Heart left ventricle (tissue), 16 donors: ENCODE results near the gene TGFBR2. TPM values are rescaled to one million over a fixed set of nuclear protein-coding genes. Genes with fewer than 3 reads are reported as not detected.
A peak's percentile ranks its signal among the peaks of the same experiment; 100 is the strongest.

Experiments used
- ATAC-seq, 4 donors: fragments of 200-7000 bp; cut with Tn5 transposase; one replicate each; pipeline ENCODE4 v1.9.1; 2020 to 2022; ENCODE audit warnings: moderate library complexity in 4 of 4, mild to moderate bottlenecking in 3 of 4, moderate number of reproducible peaks in 1 of 4
- DNase-seq, 5 donors: peaks; one replicate each; pipeline ENCODE4 v3.0.0-alpha.2; 2020
- H3K27ac ChIP-seq, 12 donors: fragments of 200-600 bp; sonication (generic) in 4 of 12; one replicate each; pipeline versions ENCODE4 v1.5.0 to v1.8.0; 2016 to 2022; ENCODE audit warnings: mild to moderate bottlenecking in 2 of 12
- H3K27me3 ChIP-seq, 9 donors: fragments of 200-600 bp; sonication (generic) in 2 of 9; one replicate each; pipeline versions ENCODE4 v1.5.1 to v1.8.0; 2016 to 2022; ENCODE audit warnings: mild to moderate bottlenecking in 3 of 9
- H3K36me3 ChIP-seq, 9 donors: fragments of 200-600 bp; sonication (generic) in 2 of 9; one replicate each; pipeline versions ENCODE4 v1.5.0 to v1.8.0; 2018 to 2022; ENCODE audit warnings: mild to moderate bottlenecking in 2 of 9
- H3K4me1 ChIP-seq, 12 donors: fragments of 200-600 bp; sonication (generic) in 4 of 12; one replicate each; pipeline versions ENCODE4 v1.5.0 to v1.8.0; 2016 to 2022; ENCODE audit warnings: mild to moderate bottlenecking in 3 of 12
- H3K4me3 ChIP-seq, 12 donors: fragments of 200-600 bp; sonication (generic) in 4 of 12; one replicate each; pipeline versions ENCODE4 v1.5.0 to v1.8.0; 2017 to 2022; ENCODE audit warnings: mild to moderate bottlenecking in 9 of 12, moderate library complexity in 4 of 12
- H3K9me3 ChIP-seq, 12 donors: fragments of 200-600 bp; sonication (generic) in 4 of 12; one replicate each; pipeline versions ENCODE4 v1.5.0 to v1.8.0; 2016 to 2022; ENCODE audit warnings: mild to moderate bottlenecking in 1 of 12
- POLR2A ChIP-seq, 2 donors: fragments of 450-650 bp; IDR thresholded peaks; one replicate each; pipeline ENCODE4 v1.6.1; 2017; ENCODE audit warnings: antibody characterized with exemption in 2 of 2, mild to moderate bottlenecking in 2 of 2, moderate library complexity in 2 of 2
- WGBS, 4 donors: extraction: QIAGEN DNeasy Blood & Tissue Kit in 2 of 4; methylation state at CpG; one replicate each; pipeline versions ENCODE4 v1.1.5 to v1.1.7; 2013 to 2018; 5-methylcytosine and 5-hydroxymethylcytosine counted together
- intact Hi-C, 10 donors: fragments of 100-400 bp; cut with DNase I; formaldehyde crosslinking; loops; one replicate each; pipeline versions ENCODE4 v1.11.1 to v1.14.2; 2022
- polyA plus RNA-seq, 2 donors: library from polyadenylated mRNA; stranded (reverse); fragments of 200-250 nt; gene quantifications; one replicate each; pipeline ENCODE4 v1.2.3, GENCODE V29; 2013
- total RNA-seq, 9 donors: library from RNA; depleted of rRNA in 2 of 9; stranded (reverse); fragments of >200 nt in 2 of 9; fragmentation: NEBNext Ultra II Directional in 3 of 9; extraction: Animal tissue kit (Norgen Biotek cat#: 25700) in 3 of 9; gene quantifications; one replicate each; pipeline versions ENCODE4 v1.1.0 to v1.2.4, GENCODE V29; 2016 to 2023
- TF ChIP-seq, protein P1 (sequence below), 12 donors: fragments of 200-600 bp; sonication (generic) in 4 of 12; IDR thresholded peaks; one replicate each; pipeline versions ENCODE4 v1.5.0 to v1.8.0; 2018 to 2022; ENCODE audit warnings: antibody characterized with exemption in 12 of 12, mild to moderate bottlenecking in 5 of 12
- donor health status: ischemic (EF 13 %, LVEDD 7.1; RV severe dilation, severe dysfunction).
- donor health status: healthy with polysubstance abuse.
- donor health status: DM: no; HTN: yes; CAD: no.
- donor health status: DM: no; HTN: no; CAD: no.
- donor health status: ischemic (EF 25% LVEDD 6.9; RV normal size, moderate dysfunction).
- donor health status: ischemic (EF 25% LVEDD 5.7; RV mildly dilated, moderate dysfunction).
- donor health status: healthy.
- donor health status: DM: yes; HTN: yes; CAD: no.
- donor health status: ischemic (EF 35%, LVEDD 5.7; RV mildly dilated, moderate dysfunction).
- donor health status: nonischemic (EF 11% LVEDD 7.7; RV severe dilation, severe dysfunction).
- donor health status: DM: yes; HTN: yes; CAD: no.
- donor health status: PGD.
- donor health status: ischemic (EF 29% LVEDD 5.4; RV normal size, mild dysfunction).
- donor health status: nonischemic (EF 23%, LVEDD 6.1; RV moderate dilation, normal function).

The TGFBR2 gene
- total and polyA plus RNA-seq, 11 donors: 13.8 to 217 (median 143) TPM

DNA sequence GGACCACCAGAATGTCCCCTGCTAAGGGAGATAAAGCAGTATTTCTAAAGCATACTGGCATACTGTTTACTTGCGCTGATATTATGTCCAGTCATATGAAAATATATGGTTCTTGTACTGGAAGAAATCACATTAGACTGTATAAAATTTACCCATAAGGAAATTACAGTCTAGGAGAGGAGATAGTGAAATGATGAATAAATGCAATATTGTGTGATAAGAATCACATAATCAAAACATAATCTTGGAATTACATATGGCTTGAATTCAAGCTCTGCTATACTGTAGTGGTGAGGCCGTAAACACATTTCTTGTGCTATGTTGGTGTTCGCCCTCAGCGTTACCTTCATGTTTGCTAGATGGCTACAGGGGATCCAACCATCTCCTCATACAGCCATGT lies 20.7 kb upstream of the TGFBR2 start:
- intact Hi-C loops: no loop called here
- WGBS, 4 donors: 95 to 99% (median 98%) methylated on average over 4 of the region's 4 CpGs
- H3K9me3 ChIP-seq: peaks cover 0 to 5% (median 0%) of the 10 kb centered on the region in 12 donors
- ATAC-seq: no peak
- H3K4me1 ChIP-seq: peaks cover 0 to 17% (median 9%) of the 10 kb centered on the region in 12 donors
- TF ChIP-seq POLR2A (IDR thresholded peaks at IDR 0.05): no peak
- TF ChIP-seq, protein P1, sequence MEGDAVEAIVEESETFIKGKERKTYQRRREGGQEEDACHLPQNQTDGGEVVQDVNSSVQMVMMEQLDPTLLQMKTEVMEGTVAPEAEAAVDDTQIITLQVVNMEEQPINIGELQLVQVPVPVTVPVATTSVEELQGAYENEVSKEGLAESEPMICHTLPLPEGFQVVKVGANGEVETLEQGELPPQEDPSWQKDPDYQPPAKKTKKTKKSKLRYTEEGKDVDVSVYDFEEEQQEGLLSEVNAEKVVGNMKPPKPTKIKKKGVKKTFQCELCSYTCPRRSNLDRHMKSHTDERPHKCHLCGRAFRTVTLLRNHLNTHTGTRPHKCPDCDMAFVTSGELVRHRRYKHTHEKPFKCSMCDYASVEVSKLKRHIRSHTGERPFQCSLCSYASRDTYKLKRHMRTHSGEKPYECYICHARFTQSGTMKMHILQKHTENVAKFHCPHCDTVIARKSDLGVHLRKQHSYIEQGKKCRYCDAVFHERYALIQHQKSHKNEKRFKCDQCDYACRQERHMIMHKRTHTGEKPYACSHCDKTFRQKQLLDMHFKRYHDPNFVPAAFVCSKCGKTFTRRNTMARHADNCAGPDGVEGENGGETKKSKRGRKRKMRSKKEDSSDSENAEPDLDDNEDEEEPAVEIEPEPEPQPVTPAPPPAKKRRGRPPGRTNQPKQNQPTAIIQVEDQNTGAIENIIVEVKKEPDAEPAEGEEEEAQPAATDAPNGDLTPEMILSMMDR (IDR thresholded peaks at IDR 0.05): no peak
- no peak for DNase-seq
- H3K27ac ChIP-seq: no peak overlapping the region
- no peak overlapping the region for H3K4me3 ChIP-seq
- H3K27me3 ChIP-seq: no peaks in the 10 kb centered on the region
- H3K36me3 ChIP-seq: no peaks in the 10 kb centered on the region

DNA sequence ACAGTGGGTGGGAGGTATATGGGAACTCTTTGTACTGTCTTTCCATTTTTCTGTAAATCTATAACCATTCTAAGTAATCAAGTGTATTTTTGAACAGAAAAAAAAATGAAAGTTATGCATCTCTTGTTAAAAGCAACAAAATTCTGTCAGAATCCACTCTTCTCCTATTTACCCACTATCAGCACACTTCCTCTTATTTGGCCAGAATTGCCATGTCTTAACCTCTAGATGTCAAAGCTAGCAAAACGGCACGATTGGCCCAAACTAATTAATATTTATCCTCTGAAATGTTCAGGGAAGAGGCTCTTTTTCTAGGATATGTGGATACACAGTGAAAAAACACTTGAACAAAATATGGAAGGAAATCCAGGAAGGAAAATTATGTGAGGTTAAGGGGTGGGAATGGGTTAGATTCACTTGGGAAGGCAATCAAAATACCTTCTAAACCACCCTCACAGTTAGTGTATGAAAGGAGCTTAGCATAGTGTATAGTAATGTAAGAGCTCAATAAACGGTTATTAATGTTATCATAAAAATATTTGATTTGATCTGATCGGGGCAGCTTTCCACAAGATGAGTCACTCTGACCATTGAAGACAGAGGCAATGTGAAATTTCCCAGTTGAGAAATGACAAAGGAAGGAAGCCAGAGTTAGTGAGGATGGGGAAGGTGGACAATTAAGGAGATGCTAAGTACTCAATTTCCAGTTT lies 20.1 kb upstream of the TGFBR2 start:
- peak overlapping the region in 6 of 12 donors; percentile 5 to 39 (median 20) for H3K27ac ChIP-seq
- ATAC-seq (peak in 1 of 4 donors; percentile 33), DNase-seq (no peak)
- H3K9me3 ChIP-seq: peaks cover 0 to 5% (median 0%) of the 10 kb centered on the region in 12 donors
- intact Hi-C loops: no loop called here
- no peaks in the 10 kb centered on the region for H3K27me3 ChIP-seq
- H3K36me3 ChIP-seq: no peaks in the 10 kb centered on the region
- H3K4me3 ChIP-seq: no peak overlapping the region
- H3K4me1 ChIP-seq: peaks cover 0 to 17% (median 9%) of the 10 kb centered on the region in 12 donors
- WGBS, 4 donors: 75 to 81% (median 79%) methylated on average over 4 of the region's 4 CpGs
- TF ChIP-seq, protein P1 (IDR thresholded peaks at IDR 0.05): no peak
- no peak for TF ChIP-seq POLR2A (IDR thresholded peaks at IDR 0.05)

DNA sequence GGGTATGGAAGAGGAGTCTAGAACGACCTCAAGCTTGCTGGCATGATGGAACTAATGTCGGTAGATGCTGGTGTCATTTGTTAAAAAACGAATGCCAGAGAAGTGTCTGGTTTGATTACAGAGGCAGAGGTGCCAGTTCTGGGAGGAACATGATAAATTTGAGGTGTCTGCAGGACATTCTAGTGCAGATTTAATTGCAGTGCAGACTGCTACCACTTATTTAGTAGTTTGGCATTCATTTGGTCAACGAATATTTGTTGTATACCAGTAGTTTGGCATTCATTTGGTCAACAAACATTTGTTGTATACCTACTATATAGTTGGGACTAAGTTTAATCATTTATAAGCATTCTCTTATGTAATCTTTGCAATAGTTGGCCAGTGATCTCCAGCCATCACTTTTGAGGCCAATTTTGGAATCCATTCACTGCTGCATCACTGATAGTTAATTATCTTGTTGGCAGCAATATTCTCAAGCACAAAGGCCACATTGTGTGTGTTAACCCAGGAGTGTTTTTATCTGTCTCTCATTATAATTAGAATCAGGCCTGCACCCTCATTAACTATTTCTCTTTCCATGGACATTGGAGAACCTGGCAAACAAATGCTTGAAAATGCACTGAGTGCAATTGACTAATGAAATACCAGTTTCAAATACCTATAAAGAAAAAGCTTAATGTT lies 19.5 kb upstream of the TGFBR2 start:
- peak; percentile 56 to 67 (median 60) for ATAC-seq

DNA sequence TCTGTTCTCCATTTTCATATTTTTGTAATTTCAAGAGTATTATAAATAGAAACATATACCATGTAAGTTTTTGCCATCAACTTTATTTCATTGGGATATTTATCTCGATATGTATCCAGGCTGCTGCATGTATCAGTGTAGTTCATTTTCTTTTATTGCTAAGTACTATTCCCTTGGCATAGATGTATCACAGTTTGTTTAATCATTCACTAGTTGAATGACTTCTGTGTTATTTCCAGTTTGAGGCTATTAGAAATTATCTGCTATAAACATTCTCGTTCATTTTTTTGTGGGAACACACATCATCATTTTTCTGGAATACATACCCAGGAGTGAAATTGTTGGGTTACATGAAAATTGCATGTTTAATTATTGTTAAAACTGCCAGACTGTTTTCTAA lies 18.5 kb upstream of the TGFBR2 start:
- ATAC-seq: no peak
- Histone ChIP-seq H3K4me1 (peaks cover 0 to 17% (median 9%) of the 10 kb centered on the region in 12 donors), H3K36me3 (no peaks in the 10 kb centered on the region), H3K4me3 (no peak overlapping the region), H3K9me3 (peaks cover 0 to 17% (median 0%) of the 10 kb centered on the region in 12 donors), H3K27ac (no peak overlapping the region), H3K27me3 (no peaks in the 10 kb centered on the region)
- WGBS, 4 donors: 73 to 82% (median 78%) methylated on average over 2 of the region's 2 CpGs
- DNase-seq: no peak
- intact Hi-C loops: no loop called here
- TF ChIP-seq, protein P1 (IDR thresholded peaks at IDR 0.05): no peak
- TF ChIP-seq POLR2A (IDR thresholded peaks at IDR 0.05): no peak

More for the DNA sequence above, 19.5 kb upstream of the TGFBR2 start:
- no peak for TF ChIP-seq POLR2A (IDR thresholded peaks at IDR 0.05)
- TF ChIP-seq, protein P1 (IDR thresholded peaks at IDR 0.05): no peak
- intact Hi-C loops: no loop called here
- Histone ChIP-seq H3K4me1 (peaks cover 0 to 17% (median 9%) of the 10 kb centered on the region in 12 donors), H3K9me3 (peaks cover 0 to 9% (median 0%) of the 10 kb centered on the region in 12 donors), H3K27me3 (no peaks in the 10 kb centered on the region), H3K27ac (peak overlapping the region in 7 of 12 donors; percentile 5 to 39 (median 25)), H3K4me3 (no peak overlapping the region), H3K36me3 (no peaks in the 10 kb centered on the region)
- DNase-seq: no peak
- WGBS, 4 donors: 42 to 57% (median 51%) methylated on average over 4 of the region's 4 CpGs
